ENCODE results near the gene DNAJB4.

DNA sequence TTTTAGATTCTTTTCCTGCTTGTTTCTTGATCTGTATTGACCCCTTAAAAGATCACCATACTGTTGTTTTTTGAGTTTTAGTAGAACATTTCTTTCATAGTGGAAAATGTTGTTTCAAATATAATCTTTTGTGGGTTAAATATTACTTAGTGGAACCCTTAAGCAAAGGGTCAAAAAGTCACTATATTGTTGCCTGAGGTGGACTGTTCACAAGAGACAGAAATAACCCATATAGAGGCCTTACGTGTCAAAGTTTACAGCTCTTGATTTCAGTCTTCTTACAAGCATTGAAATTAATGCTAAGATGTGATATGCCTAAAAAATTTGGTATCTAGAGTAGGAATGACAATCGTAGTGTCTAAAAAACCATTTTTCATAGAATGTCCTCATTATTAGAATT, 6.3 kb downstream of the DNAJB4 start:
- TF ChIP-seq, protein P1, sequence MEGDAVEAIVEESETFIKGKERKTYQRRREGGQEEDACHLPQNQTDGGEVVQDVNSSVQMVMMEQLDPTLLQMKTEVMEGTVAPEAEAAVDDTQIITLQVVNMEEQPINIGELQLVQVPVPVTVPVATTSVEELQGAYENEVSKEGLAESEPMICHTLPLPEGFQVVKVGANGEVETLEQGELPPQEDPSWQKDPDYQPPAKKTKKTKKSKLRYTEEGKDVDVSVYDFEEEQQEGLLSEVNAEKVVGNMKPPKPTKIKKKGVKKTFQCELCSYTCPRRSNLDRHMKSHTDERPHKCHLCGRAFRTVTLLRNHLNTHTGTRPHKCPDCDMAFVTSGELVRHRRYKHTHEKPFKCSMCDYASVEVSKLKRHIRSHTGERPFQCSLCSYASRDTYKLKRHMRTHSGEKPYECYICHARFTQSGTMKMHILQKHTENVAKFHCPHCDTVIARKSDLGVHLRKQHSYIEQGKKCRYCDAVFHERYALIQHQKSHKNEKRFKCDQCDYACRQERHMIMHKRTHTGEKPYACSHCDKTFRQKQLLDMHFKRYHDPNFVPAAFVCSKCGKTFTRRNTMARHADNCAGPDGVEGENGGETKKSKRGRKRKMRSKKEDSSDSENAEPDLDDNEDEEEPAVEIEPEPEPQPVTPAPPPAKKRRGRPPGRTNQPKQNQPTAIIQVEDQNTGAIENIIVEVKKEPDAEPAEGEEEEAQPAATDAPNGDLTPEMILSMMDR (IDR thresholded peaks at IDR 0.05), result no peak
- TF ChIP-seq EZH2 (IDR thresholded peaks at IDR 0.05), result no peak
- TF ChIP-seq EZH2phosphoT487 (IDR thresholded peaks at IDR 0.05), result no peak
